Breast epithelium (tissue), 4 donors: ENCODE measurements around the gene TXNDC2. TPM values are rescaled to one million over a fixed set of nuclear protein-coding genes. Genes with fewer than 3 reads are reported as not detected.

Source experiments
- DNase-seq, 2 donors: peaks; one replicate each; pipeline ENCODE4 v3.0.0-alpha.2; 2019; ENCODE audit warnings: low spot score in 2 of 2
- H3K27ac ChIP-seq, 2 donors: fragments of 200-600 bp; sonication (generic) in 1 of 2; one replicate each; pipeline ENCODE4 v1.5.1; 2016 to 2019; ENCODE audit warnings: mild to moderate bottlenecking in 1 of 2
- H3K27me3 ChIP-seq, 2 donors: fragments of 200-600 bp; sonication (generic) in 1 of 2; one replicate each; pipeline versions ENCODE4 v1.5.1 to v1.6.0; 2017 to 2019; ENCODE audit warnings: control low read depth in 1 of 2, mild to moderate bottlenecking in 1 of 2
- H3K36me3 ChIP-seq: fragments of 200-600 bp; one replicate; pipeline ENCODE4 v1.5.1; 2019
- H3K4me1 ChIP-seq, 2 donors: fragments of 200-600 bp; sonication (generic); one replicate each; pipeline ENCODE4 v1.5.1; 2016 to 2019; ENCODE audit warnings: control low read depth in 1 of 2
- H3K4me3 ChIP-seq, 3 donors: fragments of 200-600 bp; sonication (generic); 1 replicate in 2 of 3; 2 replicates in 1 of 3; pipeline ENCODE4 v1.5.1; 2016 to 2019; ENCODE audit warnings: mild to moderate bottlenecking in 3 of 3, moderate library complexity in 2 of 3
- H3K9me3 ChIP-seq, 2 donors: fragments of 200-600 bp; sonication (generic) in 1 of 2; one replicate each; pipeline ENCODE4 v1.5.1; 2016 to 2019; ENCODE audit warnings: control low read depth in 1 of 2
- CTCF ChIP-seq, 3 donors: fragments of 450-650 bp; IDR thresholded peaks; one replicate each; pipeline ENCODE4 v1.5.1; 2016 to 2017; ENCODE audit warnings: antibody characterized with exemption in 3 of 3, mild to moderate bottlenecking in 3 of 3, moderate library complexity in 3 of 3
- POLR2A ChIP-seq: fragments of 450-650 bp; IDR thresholded peaks from one replicate; pipeline ENCODE4 v1.6.1; 2016; ENCODE audit warnings: antibody characterized with exemption, mild to moderate bottlenecking, moderate library complexity
- POLR2AphosphoS5 ChIP-seq, 3 donors: sonication (generic); formaldehyde crosslinking; IDR thresholded peaks; one replicate each; pipeline ENCODE4 v1.6.1; 2017; ENCODE audit warnings: antibody characterized with exemption in 3 of 3
- intact Hi-C: fragments of 100-400 bp; cut with DNase I; formaldehyde crosslinking; loops from one replicate; pipeline ENCODE4 v1.15.1; 2023; ENCODE audit warnings: low total_unique reads
- total RNA-seq, 3 donors: library from RNA; depleted of rRNA; stranded (reverse); fragments of >200 nt; gene quantifications; one replicate each; pipeline ENCODE4 v1.1.0, GENCODE V29; 2016

Gene TXNDC2
- total RNA-seq, 3 donors from 2014 or later: 0.16 TPM; not detected in 2

DNA sequence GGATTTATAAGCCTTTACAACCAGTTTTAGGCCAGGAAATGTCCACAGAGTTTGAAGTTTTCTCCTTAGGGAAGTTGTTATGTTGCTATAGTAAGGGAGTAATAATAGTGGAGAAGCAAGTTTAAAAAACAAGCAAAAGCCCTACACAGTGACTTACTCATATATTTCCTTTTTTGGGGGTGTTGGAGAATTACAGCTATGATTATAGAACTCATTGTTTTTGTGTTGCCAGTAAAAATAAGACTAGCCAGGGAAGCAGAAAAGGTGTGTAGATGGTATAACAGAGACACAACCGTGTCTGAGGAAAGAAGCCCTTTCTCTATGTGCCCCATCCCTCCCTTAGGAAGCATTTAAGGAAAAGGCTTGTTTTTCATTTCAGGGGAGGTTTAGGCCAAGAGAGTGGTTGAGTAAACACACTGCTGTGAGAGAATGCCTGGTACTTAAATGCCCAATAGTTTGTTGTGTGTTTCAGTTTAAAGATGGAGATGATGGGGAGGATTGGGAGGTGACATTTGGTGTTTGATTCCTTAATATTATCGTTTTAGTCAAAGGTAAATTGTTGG is 30.4 kb downstream of the TXNDC2 start:
- H3K9me3 ChIP-seq: no peaks in the 10 kb centered on the region
- H3K4me3 ChIP-seq: peak overlapping the region; percentile 91 to 97 (median 91)
- no peaks in the 10 kb centered on the region for H3K27me3 ChIP-seq
- TF ChIP-seq POLR2A (no peak), POLR2AphosphoS5 (IDR thresholded peaks at IDR 0.05) (no peak), CTCF (IDR thresholded peaks at IDR 0.05) (no peak)
- intact Hi-C loops: loop anchor here (5.0 kb wide), 1 partner anchor 596 kb away; no protein-coding TSS in a partner anchor
- peaks cover 5 to 17% of the 10 kb centered on the region in 2 donors for H3K4me1 ChIP-seq
- peak overlapping the region; percentile 99 to 100 for H3K27ac ChIP-seq
- H3K36me3 ChIP-seq: no peaks in the 10 kb centered on the region
- DNase-seq: no peak

- H3K4me3 ChIP-seq: peak overlapping the region in 1 of 3 donors; percentile 91
- TF ChIP-seq POLR2AphosphoS5 (IDR thresholded peaks at IDR 0.05) (no peak), CTCF (IDR thresholded peaks at IDR 0.05) (no peak), POLR2A (no peak)
- H3K9me3 ChIP-seq: no peaks in the 10 kb centered on the region
- intact Hi-C loops: loop anchor here (5.0 kb wide), 1 partner anchor 595 kb away; no protein-coding TSS in a partner anchor
- H3K36me3 ChIP-seq: no peaks in the 10 kb centered on the region
- no peaks in the 10 kb centered on the region for H3K27me3 ChIP-seq
- DNase-seq: no peak
- peak overlapping the region in 1 of 2 donors; percentile 100 for H3K27ac ChIP-seq
- H3K4me1 ChIP-seq: peaks cover 5 to 17% of the 10 kb centered on the region in 2 donors
Observed at GRCh38 chr18:9916808-9917207, 31.0 kb downstream of the TXNDC2 start.

DNA sequence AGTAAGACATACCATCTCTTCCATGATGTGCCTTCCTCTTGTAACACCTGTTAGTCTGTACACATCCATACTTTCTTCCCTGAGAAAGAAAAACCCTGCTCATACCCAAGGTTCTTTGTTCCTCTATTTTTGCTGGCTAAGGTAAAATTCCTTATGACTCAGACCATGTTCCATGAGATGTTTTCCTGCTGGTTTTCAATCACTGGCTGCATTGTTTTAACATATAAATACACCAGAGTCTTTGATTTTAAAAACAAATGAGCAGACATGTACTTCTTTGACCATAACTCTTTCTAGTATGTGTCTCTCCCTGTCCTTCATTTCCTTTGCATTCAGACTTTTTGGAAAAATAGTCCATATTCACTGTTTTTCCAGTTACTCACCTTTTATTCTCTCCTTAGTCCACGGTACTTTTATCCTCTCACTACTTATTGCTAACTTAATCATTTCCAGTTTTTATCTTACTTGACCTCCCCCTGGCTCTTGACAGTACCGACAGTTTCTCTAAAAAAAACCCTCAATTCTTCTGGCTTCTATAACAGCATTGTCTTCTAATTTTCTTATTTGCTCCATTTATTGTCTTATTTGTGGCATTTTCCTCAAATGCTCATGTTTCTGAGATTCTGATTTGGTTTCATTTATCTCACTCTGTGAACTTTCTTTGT is 32.4 kb downstream of the TXNDC2 start:
- H3K27me3 ChIP-seq: no peaks in the 10 kb centered on the region
- peak overlapping the region in 1 of 2 donors; percentile 69 for H3K27ac ChIP-seq
- no peaks in the 10 kb centered on the region for H3K36me3 ChIP-seq

GRCh38 chr18:9919564-9920232 is 33.9 kb downstream of the TXNDC2 start:
- Histone ChIP-seq H3K36me3 (no peaks in the 10 kb centered on the region), H3K27ac (no peak overlapping the region), H3K4me3 (no peak overlapping the region), H3K27me3 (no peaks in the 10 kb centered on the region), H3K9me3 (no peaks in the 10 kb centered on the region), H3K4me1 (peaks cover 5 to 20% of the 10 kb centered on the region in 2 donors)
- TF ChIP-seq CTCF (IDR thresholded peaks at IDR 0.05) (no peak), POLR2A (no peak), POLR2AphosphoS5 (IDR thresholded peaks at IDR 0.05) (no peak)
- DNase-seq: no peak
- intact Hi-C loops: loop anchor here (5.0 kb wide), 1 partner anchor 593 kb away; no protein-coding TSS in a partner anchor

More for the DNA sequence above, 32.4 kb downstream of the TXNDC2 start:
- DNase-seq: no peak
- TF ChIP-seq CTCF (IDR thresholded peaks at IDR 0.05) (no peak), POLR2AphosphoS5 (IDR thresholded peaks at IDR 0.05) (no peak), POLR2A (no peak)
- Histone ChIP-seq H3K4me3 (no peak overlapping the region), H3K4me1 (peaks cover 5 to 17% of the 10 kb centered on the region in 2 donors), H3K9me3 (no peaks in the 10 kb centered on the region)
- intact Hi-C loops: loop anchor here (5.0 kb wide), 1 partner anchor 594 kb away; no protein-coding TSS in a partner anchor
